ENCODE results near the gene EFNA1.

GRCh38 chr1:155086128-155086741 lies 41.4 kb upstream of the EFNA1 start:
- TF ChIP-seq CTCF (tag by site-specific recombination; IDR thresholded peaks at IDR 0.05): peak; percentile 90
- TF ChIP-seq KLF17 (tag by site-specific recombination; IDR thresholded peaks at IDR 0.05): no peak

Data from HEK293 (cell line).